C4-2B (cell line): ENCODE data around the gene CCT5.

Experiments used
- ZFX ChIP-seq: fragments of 450-650 bp; IDR thresholded peaks from 2 replicates; pipeline ENCODE4 v1.6.1; 2017
- TF ChIP-seq, protein P1 (sequence below): fragments of 450-650 bp; conservative IDR thresholded peaks from 2 replicates; pipeline ENCODE4 v1.5.1; 2017; ENCODE audit warnings: mild to moderate bottlenecking

DNA sequence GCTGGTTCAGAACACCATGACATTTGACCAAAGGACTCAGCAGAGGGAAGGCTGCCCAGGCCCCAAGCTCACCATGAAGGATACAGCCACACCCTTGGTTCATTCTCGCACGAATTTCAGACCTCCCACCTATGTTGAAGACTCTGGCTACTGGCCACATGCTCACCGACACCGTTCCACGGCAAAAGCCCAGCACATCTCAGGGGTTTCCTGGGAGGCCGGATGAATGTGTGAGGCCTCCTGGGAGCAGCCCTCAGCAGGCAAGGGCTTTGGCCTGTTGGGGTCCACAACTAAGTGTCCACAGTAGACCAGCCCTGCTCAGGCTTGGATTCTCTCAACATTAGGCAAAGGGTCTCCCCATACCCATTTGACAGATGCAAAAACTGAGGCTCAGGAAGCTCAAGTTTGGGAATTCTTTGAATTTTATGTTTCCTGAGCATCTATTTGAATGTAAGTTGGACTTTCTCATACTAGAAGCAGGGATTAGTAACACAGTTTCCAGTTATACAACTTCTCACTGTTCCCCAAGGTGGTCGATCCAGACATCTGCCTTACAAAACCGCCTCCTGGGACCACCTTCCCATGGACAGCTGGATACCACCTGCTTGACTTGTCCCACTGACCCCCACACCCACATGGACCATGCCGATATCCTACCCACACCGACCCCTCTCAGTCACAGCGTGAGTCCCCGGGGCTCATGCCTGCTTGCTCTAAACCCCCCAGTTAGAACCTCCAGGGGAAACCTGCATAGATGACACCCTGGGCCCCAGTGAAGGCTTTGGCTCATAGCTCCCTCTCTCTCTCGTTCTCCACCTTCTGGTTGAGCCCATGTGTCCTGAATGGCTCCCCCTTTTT lies 27.9 kb downstream of the CCT5 start:
- TF ChIP-seq, protein P1, sequence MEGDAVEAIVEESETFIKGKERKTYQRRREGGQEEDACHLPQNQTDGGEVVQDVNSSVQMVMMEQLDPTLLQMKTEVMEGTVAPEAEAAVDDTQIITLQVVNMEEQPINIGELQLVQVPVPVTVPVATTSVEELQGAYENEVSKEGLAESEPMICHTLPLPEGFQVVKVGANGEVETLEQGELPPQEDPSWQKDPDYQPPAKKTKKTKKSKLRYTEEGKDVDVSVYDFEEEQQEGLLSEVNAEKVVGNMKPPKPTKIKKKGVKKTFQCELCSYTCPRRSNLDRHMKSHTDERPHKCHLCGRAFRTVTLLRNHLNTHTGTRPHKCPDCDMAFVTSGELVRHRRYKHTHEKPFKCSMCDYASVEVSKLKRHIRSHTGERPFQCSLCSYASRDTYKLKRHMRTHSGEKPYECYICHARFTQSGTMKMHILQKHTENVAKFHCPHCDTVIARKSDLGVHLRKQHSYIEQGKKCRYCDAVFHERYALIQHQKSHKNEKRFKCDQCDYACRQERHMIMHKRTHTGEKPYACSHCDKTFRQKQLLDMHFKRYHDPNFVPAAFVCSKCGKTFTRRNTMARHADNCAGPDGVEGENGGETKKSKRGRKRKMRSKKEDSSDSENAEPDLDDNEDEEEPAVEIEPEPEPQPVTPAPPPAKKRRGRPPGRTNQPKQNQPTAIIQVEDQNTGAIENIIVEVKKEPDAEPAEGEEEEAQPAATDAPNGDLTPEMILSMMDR = no peak
- no peak for TF ChIP-seq ZFX
